K562 (cell line): ENCODE results near the gene ST6GAL1. TPM values are rescaled to one million over a fixed set of nuclear protein-coding genes. Genes with fewer than 3 reads are reported as not detected.

ENCODE experiments used
- AFF4 ChIP-seq: sonication (generic); formaldehyde crosslinking; IDR thresholded peaks from 2 replicates; pipeline ENCODE4 v1.8.0; 2023; ENCODE audit warnings: mild to moderate bottlenecking, missing genetic modification reagents
- EGR1 ChIP-seq: fragments of 450-650 bp; conservative IDR thresholded peaks from 2 replicates; pipeline ENCODE4 v1.6.1; 2017; ENCODE audit warnings: mild to moderate bottlenecking
- LARP7 ChIP-seq: fragments of 450-650 bp; IDR thresholded peaks from 2 replicates; pipeline ENCODE4 v1.6.1; 2016
- NRF1 ChIP-seq, 2 experiments: fragments of 450-650 bp; IDR thresholded peaks in 1 of 2; conservative IDR thresholded peaks in 1 of 2; 2 replicates each; pipeline ENCODE4 v1.6.1; 2014; ENCODE audit warnings: mild to moderate bottlenecking in 2 of 2
- PTBP1 ChIP-seq: fragments of 200-400 bp; formaldehyde crosslinking; IDR thresholded peaks from 2 replicates; pipeline ENCODE4 v1.6.1; 2017; ENCODE audit warnings: low read depth, low read length
- RB1 ChIP-seq: fragments of 450-650 bp; IDR thresholded peaks from 2 replicates; pipeline ENCODE4 v1.6.1; 2017; ENCODE audit warnings: low read depth, mild to moderate bottlenecking
- RBM25 ChIP-seq: fragments of 200-400 bp; formaldehyde crosslinking; IDR thresholded peaks from 2 replicates; pipeline ENCODE4 v1.6.1; 2018; ENCODE audit warnings: low read length, low read depth, moderate library complexity; ENCODE audit not compliant: severe bottlenecking
- RBM39 ChIP-seq: fragments of 200-400 bp; formaldehyde crosslinking; optimal IDR thresholded peaks from 2 replicates; pipeline ENCODE3; 2018; ENCODE audit warnings: low read depth, low read length
- SIN3B ChIP-seq: fragments of 450-650 bp; IDR thresholded peaks from 2 replicates; pipeline ENCODE4 v1.6.1; 2017; ENCODE audit warnings: low read depth, mild to moderate bottlenecking, moderate library complexity
- SMARCA5 ChIP-seq: fragments of 450-650 bp; IDR thresholded peaks from 2 replicates; pipeline ENCODE4 v1.6.1; 2016
- TAF7 ChIP-seq: fragments of 450-650 bp; IDR thresholded peaks from 2 replicates; pipeline ENCODE4 v1.6.1; 2016; ENCODE audit warnings: missing genetic modification characterization, missing compliant biosample characterization
- TEAD2 ChIP-seq: fragments of 450-650 bp; IDR thresholded peaks from 2 replicates; pipeline ENCODE4 v1.6.1; 2016; ENCODE audit warnings: missing genetic modification characterization, control low read depth, missing compliant biosample characterization
- XRCC4 ChIP-seq: IDR thresholded peaks from one replicate; pipeline ENCODE4 v1.6.1; 2011; ENCODE audit not compliant: insufficient read depth, insufficient read length; ENCODE audit errors: extremely low read depth
- ZBTB2 ChIP-seq: fragments of 450-650 bp; IDR thresholded peaks from 2 replicates; pipeline ENCODE4 v1.6.1; 2016; ENCODE audit warnings: antibody characterized with exemption
- ZNF384 ChIP-seq: IDR thresholded peaks from 2 replicates; pipeline ENCODE4 v1.6.1; 2012; ENCODE audit warnings: low read depth, low read length, improper control_type of control experiment
- ZNF407 ChIP-seq: fragments of 450-650 bp; IDR thresholded peaks from 2 replicates; pipeline ENCODE4 v1.6.1; 2016; ENCODE audit warnings: low read depth
- ZNF785 ChIP-seq: fragments of 250-450 bp; sonication (Bioruptor Pico); IDR thresholded peaks from 2 replicates; pipeline ENCODE4 v1.4.0; 2020; ENCODE audit warnings: mild to moderate bottlenecking
- polyA plus RNA-seq, 8 experiments: library from polyadenylated mRNA; depleted of rRNA in 4 of 8; stranded (reverse) in 5 of 8; unstranded in 3 of 8; fragments of >200 nt; fragmentation: Nextera tagmentation in 2 of 8; fragmentation: Illumina TruSeq in 1 of 8; extraction: Ambion mirVana in 2 of 8; extraction: Trizol in 1 of 8; gene quantifications; 2 replicates each; pipeline versions ENCODE4 v1.2.1 to v1.2.3, GENCODE V29; 2011 to 2014; ENCODE audit warnings: inconsistent platforms in 1 of 8, missing spikeins in 1 of 8
- total RNA-seq, 7 experiments: library from RNA; depleted of rRNA in 6 of 7; stranded (reverse); fragments of >200 nt in 6 of 7; fragmentation: Illumina TruSeq in 2 of 7; extraction: Trizol in 2 of 7; gene quantifications; 2 replicates each; pipeline versions ENCODE4 v1.2.1 to v1.2.3, GENCODE V29; 2011 to 2021; ENCODE audit warnings: low replicate concordance in 1 of 7

ST6GAL1 gene
- total and polyA plus RNA-seq, 9 of the 15 experiments (the other 6 are each of a cell fraction or from before 2014, with no cell fraction given) = 31.9 to 145 (median 71.0) TPM

- no peak for TF ChIP-seq ZNF407
- no peak for TF ChIP-seq XRCC4
- no peak for TF ChIP-seq TAF7 (tag)
- TF ChIP-seq ZBTB2 = no peak
- TF ChIP-seq NRF1 (conservative IDR thresholded peaks at IDR 0.05 in 1 of 2, IDR thresholded peaks at IDR 0.05 in 1 of 2) = no peak
- TF ChIP-seq SMARCA5 = no peak
- no peak for TF ChIP-seq RBM39
- no peak for TF ChIP-seq AFF4
- no peak for TF ChIP-seq LARP7
- no peak for TF ChIP-seq TEAD2 (tag)
- TF ChIP-seq RB1 = peak; percentile 33; the same call in 1 of the 2 replicates
- no peak for TF ChIP-seq ZNF384
- no peak for TF ChIP-seq PTBP1
- TF ChIP-seq ZNF785 (CRISPR knock-in tag) = no peak
- TF ChIP-seq SIN3B = no peak
- 0 out of 2 replicates have a peak, but pooled peaks have one; percentile 12 for TF ChIP-seq EGR1
- no peak for TF ChIP-seq RBM25
Observed at GRCh38 chr3:186997061-186997460, 66.7 kb downstream of the ST6GAL1 start (continued).
